H1 (cell line): ENCODE measurements around the gene GRIP2. TPM values are rescaled to one million over a fixed set of nuclear protein-coding genes. Genes with fewer than 3 reads are reported as not detected.

Experiments used
- BACH1 ChIP-seq: IDR thresholded peaks from 2 replicates; pipeline ENCODE4 v1.6.1; 2012; ENCODE audit warnings: low read length, improper control_type of control experiment
- EZH2 ChIP-seq: fragments of 200-600 bp; sonication (generic); IDR thresholded peaks from 2 replicates; pipeline ENCODE4 v1.7.1; 2012; ENCODE audit warnings: low read depth, mild to moderate bottlenecking, moderate library complexity, low read length, inconsistent platforms; ENCODE audit not compliant: severe bottlenecking
- GABPA ChIP-seq: IDR thresholded peaks from 2 replicates; pipeline ENCODE4 v1.6.1; 2011; ENCODE audit warnings: mild to moderate bottlenecking, low read length, moderate library complexity, borderline replicate concordance; ENCODE audit not compliant: insufficient read depth
- KDM5A ChIP-seq: fragments of 200-600 bp; IDR thresholded peaks from 2 replicates; pipeline ENCODE4 v1.7.1; 2012; ENCODE audit warnings: mild to moderate bottlenecking, low read length, inconsistent platforms, mixed read lengths
- POLR2AphosphoS5 ChIP-seq: IDR thresholded peaks from 2 replicates; pipeline ENCODE4 v1.6.1; 2011; ENCODE audit warnings: low read depth, low read length
- RNF2 ChIP-seq: fragments of 200-900, 300-1000 bp; sonication (generic); IDR thresholded peaks from 2 replicates; pipeline ENCODE4 v1.7.1; 2016; ENCODE audit warnings: borderline replicate concordance, low read depth, mild to moderate bottlenecking, antibody characterized with exemption, low read length; ENCODE audit not compliant: poor library complexity, severe bottlenecking; ENCODE audit errors: missing control alignments
- SP2 ChIP-seq: IDR thresholded peaks from 2 replicates; pipeline ENCODE4 v1.6.1; 2012; ENCODE audit warnings: mild to moderate bottlenecking, low read length, inconsistent platforms
- polyA plus RNA-seq, 7 experiments: library from polyadenylated mRNA; depleted of rRNA in 3 of 7; stranded (reverse) in 5 of 7; unstranded in 2 of 7; fragments of >200 nt in 5 of 7; fragments of 200-250 nt in 2 of 7; gene quantifications; 1 replicate in 5 of 7; 2 replicates in 1 of 7; 4 replicates in 1 of 7; pipeline versions ENCODE4 v1.2.1 to v1.2.3, GENCODE V29; 2011 to 2013; ENCODE audit warnings: missing spikeins in 2 of 7, mixed read lengths in 2 of 7
- total RNA-seq: library from RNA; stranded (reverse); fragmentation: NEBNext Ultra II Directional; extraction: Animal tissue kit (Norgen Biotek cat#: 25700); gene quantifications from 2 replicates; pipeline ENCODE4 v1.2.1, GENCODE V29; 2021
- TF ChIP-seq, protein P1 (sequence below): fragments of 300-600 bp; sonication (generic); IDR thresholded peaks from 2 replicates; pipeline ENCODE4 v1.7.1; 2012; ENCODE audit warnings: low read length, moderate library complexity, mild to moderate bottlenecking, inconsistent platforms; ENCODE audit not compliant: insufficient replicate concordance
- TF ChIP-seq, protein P2 (sequence below): IDR thresholded peaks from 2 replicates; pipeline ENCODE4 v1.6.1; 2012; ENCODE audit warnings: low read length, inconsistent platforms
- TF ChIP-seq, protein P3 (sequence below): IDR thresholded peaks from 2 replicates; pipeline ENCODE4 v1.6.1; 2012; ENCODE audit warnings: inconsistent platforms

GRIP2 gene
- total and polyA plus RNA-seq, 2 of the 8 experiments (the other 6 are each of a cell fraction or from before 2014, with no cell fraction given) = 2.5 to 6.4 TPM

DNA sequence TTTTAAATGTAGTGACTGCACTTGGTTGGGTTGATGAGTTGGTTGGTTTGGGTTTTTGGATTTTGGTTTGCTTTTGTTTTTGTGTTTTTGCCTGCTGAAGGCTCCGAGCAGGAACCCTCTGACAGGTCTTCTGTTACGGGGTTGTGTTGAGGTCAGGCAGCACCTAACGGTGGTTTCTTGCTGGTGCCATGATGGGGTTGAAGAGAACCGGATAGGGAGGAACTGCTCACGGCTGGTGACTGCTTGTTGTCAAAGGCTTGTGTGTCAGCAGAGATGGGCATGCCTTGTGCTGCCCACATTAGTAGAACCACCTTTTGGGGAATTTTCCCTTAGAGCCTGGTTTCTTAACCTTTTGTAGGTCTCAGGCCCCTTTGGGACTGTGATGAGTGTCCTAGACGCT lies 95.8 kb downstream of the GRIP2 start (continued):
- TF ChIP-seq, protein P1, sequence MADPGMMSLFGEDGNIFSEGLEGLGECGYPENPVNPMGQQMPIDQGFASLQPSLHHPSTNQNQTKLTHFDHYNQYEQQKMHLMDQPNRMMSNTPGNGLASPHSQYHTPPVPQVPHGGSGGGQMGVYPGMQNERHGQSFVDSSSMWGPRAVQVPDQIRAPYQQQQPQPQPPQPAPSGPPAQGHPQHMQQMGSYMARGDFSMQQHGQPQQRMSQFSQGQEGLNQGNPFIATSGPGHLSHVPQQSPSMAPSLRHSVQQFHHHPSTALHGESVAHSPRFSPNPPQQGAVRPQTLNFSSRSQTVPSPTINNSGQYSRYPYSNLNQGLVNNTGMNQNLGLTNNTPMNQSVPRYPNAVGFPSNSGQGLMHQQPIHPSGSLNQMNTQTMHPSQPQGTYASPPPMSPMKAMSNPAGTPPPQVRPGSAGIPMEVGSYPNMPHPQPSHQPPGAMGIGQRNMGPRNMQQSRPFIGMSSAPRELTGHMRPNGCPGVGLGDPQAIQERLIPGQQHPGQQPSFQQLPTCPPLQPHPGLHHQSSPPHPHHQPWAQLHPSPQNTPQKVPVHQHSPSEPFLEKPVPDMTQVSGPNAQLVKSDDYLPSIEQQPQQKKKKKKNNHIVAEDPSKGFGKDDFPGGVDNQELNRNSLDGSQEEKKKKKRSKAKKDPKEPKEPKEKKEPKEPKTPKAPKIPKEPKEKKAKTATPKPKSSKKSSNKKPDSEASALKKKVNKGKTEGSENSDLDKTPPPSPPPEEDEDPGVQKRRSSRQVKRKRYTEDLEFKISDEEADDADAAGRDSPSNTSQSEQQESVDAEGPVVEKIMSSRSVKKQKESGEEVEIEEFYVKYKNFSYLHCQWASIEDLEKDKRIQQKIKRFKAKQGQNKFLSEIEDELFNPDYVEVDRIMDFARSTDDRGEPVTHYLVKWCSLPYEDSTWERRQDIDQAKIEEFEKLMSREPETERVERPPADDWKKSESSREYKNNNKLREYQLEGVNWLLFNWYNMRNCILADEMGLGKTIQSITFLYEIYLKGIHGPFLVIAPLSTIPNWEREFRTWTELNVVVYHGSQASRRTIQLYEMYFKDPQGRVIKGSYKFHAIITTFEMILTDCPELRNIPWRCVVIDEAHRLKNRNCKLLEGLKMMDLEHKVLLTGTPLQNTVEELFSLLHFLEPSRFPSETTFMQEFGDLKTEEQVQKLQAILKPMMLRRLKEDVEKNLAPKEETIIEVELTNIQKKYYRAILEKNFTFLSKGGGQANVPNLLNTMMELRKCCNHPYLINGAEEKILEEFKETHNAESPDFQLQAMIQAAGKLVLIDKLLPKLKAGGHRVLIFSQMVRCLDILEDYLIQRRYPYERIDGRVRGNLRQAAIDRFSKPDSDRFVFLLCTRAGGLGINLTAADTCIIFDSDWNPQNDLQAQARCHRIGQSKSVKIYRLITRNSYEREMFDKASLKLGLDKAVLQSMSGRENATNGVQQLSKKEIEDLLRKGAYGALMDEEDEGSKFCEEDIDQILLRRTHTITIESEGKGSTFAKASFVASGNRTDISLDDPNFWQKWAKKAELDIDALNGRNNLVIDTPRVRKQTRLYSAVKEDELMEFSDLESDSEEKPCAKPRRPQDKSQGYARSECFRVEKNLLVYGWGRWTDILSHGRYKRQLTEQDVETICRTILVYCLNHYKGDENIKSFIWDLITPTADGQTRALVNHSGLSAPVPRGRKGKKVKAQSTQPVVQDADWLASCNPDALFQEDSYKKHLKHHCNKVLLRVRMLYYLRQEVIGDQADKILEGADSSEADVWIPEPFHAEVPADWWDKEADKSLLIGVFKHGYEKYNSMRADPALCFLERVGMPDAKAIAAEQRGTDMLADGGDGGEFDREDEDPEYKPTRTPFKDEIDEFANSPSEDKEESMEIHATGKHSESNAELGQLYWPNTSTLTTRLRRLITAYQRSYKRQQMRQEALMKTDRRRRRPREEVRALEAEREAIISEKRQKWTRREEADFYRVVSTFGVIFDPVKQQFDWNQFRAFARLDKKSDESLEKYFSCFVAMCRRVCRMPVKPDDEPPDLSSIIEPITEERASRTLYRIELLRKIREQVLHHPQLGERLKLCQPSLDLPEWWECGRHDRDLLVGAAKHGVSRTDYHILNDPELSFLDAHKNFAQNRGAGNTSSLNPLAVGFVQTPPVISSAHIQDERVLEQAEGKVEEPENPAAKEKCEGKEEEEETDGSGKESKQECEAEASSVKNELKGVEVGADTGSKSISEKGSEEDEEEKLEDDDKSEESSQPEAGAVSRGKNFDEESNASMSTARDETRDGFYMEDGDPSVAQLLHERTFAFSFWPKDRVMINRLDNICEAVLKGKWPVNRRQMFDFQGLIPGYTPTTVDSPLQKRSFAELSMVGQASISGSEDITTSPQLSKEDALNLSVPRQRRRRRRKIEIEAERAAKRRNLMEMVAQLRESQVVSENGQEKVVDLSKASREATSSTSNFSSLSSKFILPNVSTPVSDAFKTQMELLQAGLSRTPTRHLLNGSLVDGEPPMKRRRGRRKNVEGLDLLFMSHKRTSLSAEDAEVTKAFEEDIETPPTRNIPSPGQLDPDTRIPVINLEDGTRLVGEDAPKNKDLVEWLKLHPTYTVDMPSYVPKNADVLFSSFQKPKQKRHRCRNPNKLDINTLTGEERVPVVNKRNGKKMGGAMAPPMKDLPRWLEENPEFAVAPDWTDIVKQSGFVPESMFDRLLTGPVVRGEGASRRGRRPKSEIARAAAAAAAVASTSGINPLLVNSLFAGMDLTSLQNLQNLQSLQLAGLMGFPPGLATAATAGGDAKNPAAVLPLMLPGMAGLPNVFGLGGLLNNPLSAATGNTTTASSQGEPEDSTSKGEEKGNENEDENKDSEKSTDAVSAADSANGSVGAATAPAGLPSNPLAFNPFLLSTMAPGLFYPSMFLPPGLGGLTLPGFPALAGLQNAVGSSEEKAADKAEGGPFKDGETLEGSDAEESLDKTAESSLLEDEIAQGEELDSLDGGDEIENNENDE = no peak
- TF ChIP-seq POLR2AphosphoS5 (no peak), KDM5A (no peak), EZH2 (no peak), BACH1 (no peak), RNF2 (no peak), GABPA (no peak), SP2 (no peak)
- TF ChIP-seq, protein P2, sequence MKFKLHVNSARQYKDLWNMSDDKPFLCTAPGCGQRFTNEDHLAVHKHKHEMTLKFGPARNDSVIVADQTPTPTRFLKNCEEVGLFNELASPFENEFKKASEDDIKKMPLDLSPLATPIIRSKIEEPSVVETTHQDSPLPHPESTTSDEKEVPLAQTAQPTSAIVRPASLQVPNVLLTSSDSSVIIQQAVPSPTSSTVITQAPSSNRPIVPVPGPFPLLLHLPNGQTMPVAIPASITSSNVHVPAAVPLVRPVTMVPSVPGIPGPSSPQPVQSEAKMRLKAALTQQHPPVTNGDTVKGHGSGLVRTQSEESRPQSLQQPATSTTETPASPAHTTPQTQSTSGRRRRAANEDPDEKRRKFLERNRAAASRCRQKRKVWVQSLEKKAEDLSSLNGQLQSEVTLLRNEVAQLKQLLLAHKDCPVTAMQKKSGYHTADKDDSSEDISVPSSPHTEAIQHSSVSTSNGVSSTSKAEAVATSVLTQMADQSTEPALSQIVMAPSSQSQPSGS = no peak
- TF ChIP-seq, protein P3, sequence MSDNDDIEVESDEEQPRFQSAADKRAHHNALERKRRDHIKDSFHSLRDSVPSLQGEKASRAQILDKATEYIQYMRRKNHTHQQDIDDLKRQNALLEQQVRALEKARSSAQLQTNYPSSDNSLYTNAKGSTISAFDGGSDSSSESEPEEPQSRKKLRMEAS = no peak
